ENCODE results near the gene DNTTIP2. TPM values are rescaled to one million over a fixed set of nuclear protein-coding genes. Genes with fewer than 3 reads are reported as not detected.
"Not testable (repeated sequence)": the region's sequence is repeated elsewhere in the genome, so short reads cannot be mapped to it uniquely, and the experiment has no call there.

The DNTTIP2 gene
- total RNA-seq, 4 donors from 2014 or later, result 13.8 to 63.4 (median 32.5) TPM

DNA sequence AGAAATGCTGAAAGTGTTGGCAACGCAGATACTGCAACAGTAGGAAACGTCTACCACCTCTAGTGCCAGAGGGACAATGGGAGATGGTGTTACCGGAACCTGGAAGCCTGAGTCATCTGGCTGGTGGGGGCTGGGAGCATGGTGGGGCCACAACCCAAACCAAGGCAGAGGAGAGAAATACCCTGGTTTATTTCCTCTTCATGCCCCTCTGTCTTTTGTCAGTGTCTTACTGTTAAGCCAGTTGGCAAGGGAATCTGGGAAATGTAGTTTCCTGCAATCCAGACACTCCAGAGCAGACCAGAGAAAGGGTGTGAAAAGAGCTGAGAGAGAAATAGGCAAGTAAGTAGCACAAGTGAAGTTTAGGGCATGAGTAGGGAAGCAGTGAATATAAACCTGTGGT is 14.8 kb downstream of the DNTTIP2 start:
- intact Hi-C loops (cut with DNase I; ENCODE audit: low total_unique reads), result no loop called here
- no peaks in the 10 kb centered on the region for H3K9me3 ChIP-seq
- no peak for TF ChIP-seq POLR2A (IDR thresholded peaks at IDR 0.05)
- TF ChIP-seq, protein P1, sequence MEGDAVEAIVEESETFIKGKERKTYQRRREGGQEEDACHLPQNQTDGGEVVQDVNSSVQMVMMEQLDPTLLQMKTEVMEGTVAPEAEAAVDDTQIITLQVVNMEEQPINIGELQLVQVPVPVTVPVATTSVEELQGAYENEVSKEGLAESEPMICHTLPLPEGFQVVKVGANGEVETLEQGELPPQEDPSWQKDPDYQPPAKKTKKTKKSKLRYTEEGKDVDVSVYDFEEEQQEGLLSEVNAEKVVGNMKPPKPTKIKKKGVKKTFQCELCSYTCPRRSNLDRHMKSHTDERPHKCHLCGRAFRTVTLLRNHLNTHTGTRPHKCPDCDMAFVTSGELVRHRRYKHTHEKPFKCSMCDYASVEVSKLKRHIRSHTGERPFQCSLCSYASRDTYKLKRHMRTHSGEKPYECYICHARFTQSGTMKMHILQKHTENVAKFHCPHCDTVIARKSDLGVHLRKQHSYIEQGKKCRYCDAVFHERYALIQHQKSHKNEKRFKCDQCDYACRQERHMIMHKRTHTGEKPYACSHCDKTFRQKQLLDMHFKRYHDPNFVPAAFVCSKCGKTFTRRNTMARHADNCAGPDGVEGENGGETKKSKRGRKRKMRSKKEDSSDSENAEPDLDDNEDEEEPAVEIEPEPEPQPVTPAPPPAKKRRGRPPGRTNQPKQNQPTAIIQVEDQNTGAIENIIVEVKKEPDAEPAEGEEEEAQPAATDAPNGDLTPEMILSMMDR (IDR thresholded peaks at IDR 0.05), result no peak
- H3K27ac ChIP-seq, result no peak overlapping the region
- H3K27me3 ChIP-seq, result no peaks in the 10 kb centered on the region
- DNase-seq, result no peak
- H3K4me3 ChIP-seq, result no peak overlapping the region
- H3K4me1 ChIP-seq, result no peaks in the 10 kb centered on the region
- no peaks in the 10 kb centered on the region for H3K36me3 ChIP-seq

DNA sequence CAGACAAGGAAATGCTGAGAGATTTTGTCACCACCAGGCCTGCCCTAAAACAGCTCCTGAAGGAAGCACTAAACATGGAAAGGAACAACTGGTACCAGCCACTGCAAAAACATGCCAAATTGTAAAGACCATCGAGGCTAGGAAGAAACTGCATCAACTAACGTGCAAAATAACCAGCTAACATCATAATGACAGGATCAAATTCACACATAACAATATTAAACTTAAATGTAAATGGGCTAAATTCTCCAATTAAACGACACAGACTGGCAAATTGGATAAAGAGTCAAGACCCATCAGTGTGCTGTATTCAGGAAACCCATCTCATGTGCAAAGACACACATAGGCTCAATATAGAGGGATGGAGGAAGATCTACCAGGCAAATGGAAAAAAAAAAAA is 21.4 kb downstream of the DNTTIP2 start:
- DNase-seq; H3K36me3 ChIP-seq; H3K9me3 ChIP-seq; H3K4me1 ChIP-seq; H3K4me3 ChIP-seq; H3K27ac ChIP-seq; intact Hi-C loops (cut with DNase I; ENCODE audit: low total_unique reads); H3K27me3 ChIP-seq: not testable (repeated sequence)

DNA sequence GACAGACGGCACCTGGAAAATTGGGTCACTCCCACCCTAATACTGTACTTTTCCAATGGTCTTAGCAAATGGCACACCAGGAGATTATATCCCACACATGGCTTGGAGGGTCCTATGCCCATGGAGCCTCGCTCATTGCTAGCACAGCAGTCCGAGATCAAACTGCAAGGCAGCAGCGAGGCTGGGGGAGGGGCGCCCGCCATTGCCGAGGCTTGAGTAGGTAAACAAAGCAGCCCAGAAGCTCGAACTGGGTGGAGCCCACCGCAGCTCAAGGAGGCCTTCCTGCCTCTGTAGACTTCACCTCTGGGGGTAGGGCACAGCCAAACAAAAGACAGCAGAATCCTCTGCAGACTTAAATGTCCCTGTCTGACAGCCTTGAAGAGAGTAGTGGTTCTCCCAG is 23.0 kb downstream of the DNTTIP2 start:
- intact Hi-C loops (cut with DNase I; ENCODE audit: low total_unique reads); H3K27ac ChIP-seq; H3K4me3 ChIP-seq; H3K4me1 ChIP-seq; H3K36me3 ChIP-seq; H3K27me3 ChIP-seq; H3K9me3 ChIP-seq; DNase-seq: not testable (repeated sequence)

DNA sequence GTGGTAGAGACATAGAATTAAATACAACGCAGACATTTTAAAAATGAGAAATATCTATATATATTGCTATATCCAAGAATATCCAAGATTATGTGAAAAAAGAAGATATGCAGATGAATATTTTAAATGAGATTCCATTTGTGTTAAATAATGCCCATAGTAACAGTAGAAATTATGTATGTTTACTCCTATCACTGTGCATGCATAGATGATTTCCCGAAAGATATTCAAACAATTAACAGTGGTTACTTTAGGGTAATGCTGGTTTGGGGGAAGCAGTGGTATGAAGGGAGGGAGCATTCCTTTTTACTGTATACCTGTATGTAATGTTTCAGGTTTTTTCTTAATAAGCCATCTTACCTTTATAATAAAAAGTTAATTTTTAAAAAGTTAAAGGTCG is 25.1 kb downstream of the DNTTIP2 start:
- Histone ChIP-seq H3K4me1 (no peaks in the 10 kb centered on the region), H3K4me3 (no peak overlapping the region), H3K36me3 (no peaks in the 10 kb centered on the region), H3K27me3 (no peaks in the 10 kb centered on the region), H3K9me3 (no peaks in the 10 kb centered on the region), H3K27ac (no peak overlapping the region)
- no peak for TF ChIP-seq POLR2A (IDR thresholded peaks at IDR 0.05)
- TF ChIP-seq, protein P1 (IDR thresholded peaks at IDR 0.05), result no peak
- intact Hi-C loops (cut with DNase I; ENCODE audit: low total_unique reads), result no loop called here
- DNase-seq, result no peak

DNA sequence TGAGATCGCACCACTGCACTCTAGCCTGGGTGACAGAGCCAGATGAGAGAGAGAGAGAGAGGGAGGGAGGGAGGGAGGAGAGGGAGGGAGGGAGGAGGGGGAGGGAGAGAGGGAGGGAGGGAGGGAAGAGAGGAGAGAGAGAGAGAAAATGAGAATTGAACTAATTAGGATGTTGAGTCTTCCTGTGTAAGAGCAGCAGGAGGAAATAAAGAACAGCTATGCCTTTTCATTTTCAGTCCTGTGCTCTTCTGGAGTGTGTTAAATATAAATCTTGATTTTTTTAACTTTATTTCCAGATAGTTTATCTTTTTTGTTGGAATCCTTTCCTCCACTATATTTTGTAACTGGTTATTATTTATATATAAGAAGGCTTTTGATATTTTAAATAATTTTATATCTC is 27.1 kb downstream of the DNTTIP2 start:
- Histone ChIP-seq H3K27ac (no peak overlapping the region), H3K27me3 (no peaks in the 10 kb centered on the region), H3K4me1 (no peaks in the 10 kb centered on the region), H3K36me3 (no peaks in the 10 kb centered on the region), H3K9me3 (no peaks in the 10 kb centered on the region), H3K4me3 (no peak overlapping the region)
- TF ChIP-seq, protein P1 (IDR thresholded peaks at IDR 0.05), result no peak
- TF ChIP-seq POLR2A (IDR thresholded peaks at IDR 0.05), result no peak
- intact Hi-C loops (cut with DNase I; ENCODE audit: low total_unique reads), result no loop called here
- DNase-seq, result no peak

DNA sequence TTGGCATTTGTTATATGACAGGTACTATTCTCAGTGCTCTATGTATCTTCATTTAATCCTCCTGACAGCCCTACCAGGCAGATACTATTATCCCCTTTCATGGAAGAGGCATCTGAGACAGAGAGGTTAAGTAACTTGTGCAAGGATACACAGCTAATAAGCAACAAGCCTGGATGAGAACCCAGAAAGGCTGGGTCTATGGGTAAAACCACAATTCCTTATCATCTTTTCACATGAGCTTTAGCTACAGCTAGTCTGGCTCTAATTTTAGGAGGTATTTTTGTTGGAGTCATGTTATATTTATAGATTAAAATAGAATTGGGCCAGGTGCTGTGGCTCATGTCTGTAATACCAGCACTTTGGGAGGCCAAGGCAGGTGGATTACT is 27.7 kb downstream of the DNTTIP2 start:
- Histone ChIP-seq H3K4me3 (no peak overlapping the region), H3K9me3 (no peaks in the 10 kb centered on the region), H3K36me3 (no peaks in the 10 kb centered on the region), H3K4me1 (no peaks in the 10 kb centered on the region), H3K27me3 (no peaks in the 10 kb centered on the region), H3K27ac (no peak overlapping the region)
- DNase-seq, result no peak
- intact Hi-C loops (cut with DNase I; ENCODE audit: low total_unique reads), result no loop called here
- TF ChIP-seq, protein P1 (IDR thresholded peaks at IDR 0.05), result no peak
- no peak for TF ChIP-seq POLR2A (IDR thresholded peaks at IDR 0.05)

Data from uterus (tissue), 4 donors.